ENCODE measurements around the gene PGLYRP4.

PGLYRP4 gene

GRCh38 chr1:153379591-153379990 is 30.9 kb upstream of the PGLYRP4 start:
- no peak for DNase-seq (ENCODE audit: low read depth in 2 of 3, low spot score in 2 of 3)

- DNase-seq (ENCODE audit: low read depth in 2 of 3, low spot score in 2 of 3) = no peak
These were observed 26.9 kb upstream of the PGLYRP4 start, which contains the start of gene S100A12 for GRCh38 chr1:153375511-153375910. TSS of gene S100A12 (minus strand) at chr1:153375621. CDS start at chr1:153374592, 1,029 bp downstream.

GRCh38 chr1:153374071-153374470 is 25.4 kb upstream of the PGLYRP4 start:
- DNase-seq (ENCODE audit: low read depth in 2 of 3, low spot score in 2 of 3) = no peak

GRCh38 chr1:153372571-153372970 is 23.9 kb upstream of the PGLYRP4 start:
- DNase-seq (ENCODE audit: low read depth in 2 of 3, low spot score in 2 of 3) = no peak

GRCh38 chr1:153371231-153371630 is 22.6 kb upstream of the PGLYRP4 start:
- no peak for DNase-seq (ENCODE audit: low read depth in 2 of 3, low spot score in 2 of 3)

GRCh38 chr1:153370146-153370545 is 21.5 kb upstream of the PGLYRP4 start:
- DNase-seq (ENCODE audit: low read depth in 2 of 3, low spot score in 2 of 3) = no peak

- no peak for DNase-seq (ENCODE audit: low read depth in 2 of 3, low spot score in 2 of 3)
These were observed 19.9 kb upstream of the PGLYRP4 start for GRCh38 chr1:153368495-153368894.

GRCh38 chr1:153367090-153367489 is 18.4 kb upstream of the PGLYRP4 start:
- DNase-seq (ENCODE audit: low read depth in 2 of 3, low spot score in 2 of 3) = no peak

GRCh38 chr1:153366261-153366660 is 17.6 kb upstream of the PGLYRP4 start:
- no peak for DNase-seq (ENCODE audit: low read depth in 2 of 3, low spot score in 2 of 3)

- no peak for DNase-seq (ENCODE audit: low read depth in 2 of 3, low spot score in 2 of 3)
These were observed 17.1 kb upstream of the PGLYRP4 start for GRCh38 chr1:153365696-153366095.

GRCh38 chr1:153364766-153365666 is 16.4 kb upstream of the PGLYRP4 start:
- DNase-seq (ENCODE audit: low read depth in 2 of 3, low spot score in 2 of 3) = no peak

GRCh38 chr1:153364156-153364555 is 15.5 kb upstream of the PGLYRP4 start:
- no peak for DNase-seq (ENCODE audit: low read depth in 2 of 3, low spot score in 2 of 3)

GRCh38 chr1:153363641-153364040 is 15.0 kb upstream of the PGLYRP4 start:
- no peak for DNase-seq (ENCODE audit: low read depth in 2 of 3, low spot score in 2 of 3)

GRCh38 chr1:153362187-153362775 is 13.6 kb upstream of the PGLYRP4 start:
- no peak for DNase-seq (ENCODE audit: low read depth in 2 of 3, low spot score in 2 of 3)

GRCh38 chr1:153361480-153362109 is 13.0 kb upstream of the PGLYRP4 start:
- no peak for DNase-seq (ENCODE audit: low read depth in 2 of 3, low spot score in 2 of 3)

- no peak for DNase-seq (ENCODE audit: low read depth in 2 of 3, low spot score in 2 of 3)
These were observed 12.2 kb upstream of the PGLYRP4 start for GRCh38 chr1:153360592-153361479.

GRCh38 chr1:153360190-153360589 is 11.5 kb upstream of the PGLYRP4 start:
- no peak for DNase-seq (ENCODE audit: low read depth in 2 of 3, low spot score in 2 of 3)

GRCh38 chr1:153359241-153359640 is 10.6 kb upstream of the PGLYRP4 start:
- no peak for DNase-seq (ENCODE audit: low read depth in 2 of 3, low spot score in 2 of 3)

- no peak for DNase-seq (ENCODE audit: low read depth in 2 of 3, low spot score in 2 of 3)
These were observed 10.0 kb upstream of the PGLYRP4 start for GRCh38 chr1:153358691-153358975.

GRCh38 chr1:153357853-153358690 is 9.4 kb upstream of the PGLYRP4 start, which contains the start of gene S100A9:
TSS of gene S100A9 (plus strand) at chr1:153357854. CDS start at chr1:153358284, 430 bp downstream.
- no peak for DNase-seq (ENCODE audit: low read depth in 2 of 3, low spot score in 2 of 3)

Measured in activated CD8-positive, alpha-beta memory T cell treated with anti-CD3 and anti-CD28 coated beads for 48 hours (primary cell).